Activated CD8-positive, alpha-beta T cell treated with anti-CD3 and anti-CD28 coated beads for 36 hours (primary cell): ENCODE results near the gene PTCD1. TPM values are rescaled to one million over a fixed set of nuclear protein-coding genes. Genes with fewer than 3 reads are reported as not detected.

Experiments
- ATAC-seq: fragments of 200-7000 bp; cut with Tn5 transposase; one replicate; pipeline ENCODE4 v1.10.0; 2021; ENCODE audit warnings: mild to moderate bottlenecking, moderate library complexity
- CTCF ChIA-PET: fragments of 350-600 bp; sonication (Branson Sonifier 250); formaldehyde crosslinking; loops from one replicate; lab custom pipeline; 2021; ENCODE audit warnings: antibody characterized with exemption; lab: Charles Lee
- POLR2A ChIA-PET: fragments of 350-600 bp; sonication (Branson Sonifier 250); formaldehyde crosslinking; loops from one replicate; lab custom pipeline; 2021; ENCODE audit warnings: antibody characterized with exemption; lab: Charles Lee
- DNase-seq: peaks from one replicate; pipeline ENCODE4 v3.0.0-alpha.2; 2020
- H3K27ac Mint-ChIP-seq: one replicate; pipeline ENCODE4 v1.8.0; 2021; ENCODE audit warnings: mild to moderate bottlenecking, mixed read lengths
- H3K27me3 Mint-ChIP-seq: one replicate; pipeline ENCODE4 v1.8.0; 2021; ENCODE audit warnings: mixed read lengths
- H3K36me3 Mint-ChIP-seq: one replicate; pipeline ENCODE4 v1.8.0; 2021; ENCODE audit warnings: low read depth, mixed read lengths
- H3K4me1 Mint-ChIP-seq: one replicate; pipeline ENCODE4 v1.8.0; 2021; ENCODE audit warnings: low read depth, mixed read lengths
- H3K4me3 Mint-ChIP-seq: one replicate; pipeline ENCODE4 v1.8.0; 2021; ENCODE audit warnings: mild to moderate bottlenecking, moderate library complexity, mixed read lengths
- H3K9me3 Mint-ChIP-seq: one replicate; pipeline ENCODE4 v1.8.0; 2021; ENCODE audit warnings: mixed read lengths
- CTCF ChIP-seq: fragments of 200-600 bp; IDR thresholded peaks from one replicate; pipeline ENCODE4 v1.8.0; 2022; ENCODE audit warnings: antibody characterized with exemption, mild to moderate bottlenecking
- intact Hi-C: fragments of 100-400 bp; cut with micrococcal nuclease; formaldehyde crosslinking; loops from one replicate; pipeline ENCODE4 v1.10.0; 2022
- total RNA-seq, 2 experiments: library from RNA; stranded (reverse); gene quantifications; one replicate each; pipeline ENCODE4 v1.2.3, GENCODE V29; 2021

The PTCD1 gene
- total RNA-seq, 2 experiments from 2014 or later, result 7.2 to 8.2 TPM

- Mint-ChIP-seq H3K36me3 (peaks cover 38% of the 10 kb centered on the region), H3K27me3 (no peaks in the 10 kb centered on the region), H3K27ac (peak overlapping the region; percentile 46), H3K9me3 (no peaks in the 10 kb centered on the region), H3K4me1 (peaks cover 17% of the 10 kb centered on the region), H3K4me3 (no peak overlapping the region)
- ChIA-PET POLR2A (interaction anchor here (1.8 kb wide), 1 partner anchor 14 kb away, joined by 8 read pairs; no protein-coding TSS in a partner anchor), CTCF (interaction anchor here (1.0 kb wide), 1 partner anchor 46 kb away, joined by 3 read pairs; the partner anchor contains the start of gene ZKSCAN5)
- no peak for DNase-seq
- TF ChIP-seq CTCF, result no peak
- ATAC-seq, result no peak
- intact Hi-C loops, result no loop called here
These were observed 19.3 kb upstream of the PTCD1 start for GRCh38 chr7:99457650-99458493.

GRCh38 chr7:99457050-99457649, 18.6 kb upstream of the PTCD1 start:
- DNase-seq (no peak), ATAC-seq (no peak)
- ChIA-PET POLR2A (interaction anchor here (0.6 to 1.8 kb wide), 2 partner anchors 9 to 13 kb away, joined by 3 to 8 read pairs; no protein-coding TSS in a partner anchor), CTCF (no interaction called here)
- H3K4me3 Mint-ChIP-seq, result no peak overlapping the region
- no peaks in the 10 kb centered on the region for H3K9me3 Mint-ChIP-seq
- H3K27me3 Mint-ChIP-seq, result no peaks in the 10 kb centered on the region
- intact Hi-C loops, result no loop called here
- H3K4me1 Mint-ChIP-seq, result peaks cover 13% of the 10 kb centered on the region
- TF ChIP-seq CTCF, result no peak
- peaks cover 35% of the 10 kb centered on the region for H3K36me3 Mint-ChIP-seq
- no peak overlapping the region for H3K27ac Mint-ChIP-seq

- ATAC-seq (no peak), DNase-seq (no peak)
- Mint-ChIP-seq H3K4me3 (no peak overlapping the region), H3K9me3 (no peaks in the 10 kb centered on the region), H3K27me3 (no peaks in the 10 kb centered on the region), H3K27ac (peak overlapping the region; percentile 51), H3K4me1 (peaks cover 13% of the 10 kb centered on the region), H3K36me3 (peaks cover 33% of the 10 kb centered on the region)
- CTCF ChIA-PET, result interaction anchor here (1.1 kb wide), 1 partner anchor 124 kb away, joined by 3 read pairs; no protein-coding TSS in a partner anchor
- intact Hi-C loops, result no loop called here
- TF ChIP-seq CTCF, result no peak
- POLR2A ChIA-PET, result interaction anchor here (1.8 kb wide), 2 partner anchors 10 to 12 kb away, joined by 4 to 8 read pairs; partner anchors contain the start of gene ATP5MF
These were observed 17.7 kb upstream of the PTCD1 start for GRCh38 chr7:99456288-99456687.

- H3K9me3 Mint-ChIP-seq, result no peaks in the 10 kb centered on the region
- H3K27me3 Mint-ChIP-seq, result no peaks in the 10 kb centered on the region
- DNase-seq, result no peak
- intact Hi-C loops, result no loop called here
- no peak overlapping the region for H3K4me3 Mint-ChIP-seq
- no peak overlapping the region for H3K27ac Mint-ChIP-seq
- peaks cover 11% of the 10 kb centered on the region for H3K4me1 Mint-ChIP-seq
- no peak for ATAC-seq
- TF ChIP-seq CTCF, result no peak
- H3K36me3 Mint-ChIP-seq, result peaks cover 35% of the 10 kb centered on the region
- ChIA-PET CTCF (interaction anchor here (1.1 kb wide), 1 partner anchor 125 kb away, joined by 3 read pairs; no protein-coding TSS in a partner anchor), POLR2A (interaction anchor here (0.7 to 1.8 kb wide), 3 partner anchors 10 to 16 kb away, joined by 3 to 8 read pairs (median 4); partner anchors contain the start of gene ATP5MF)
These were observed 17.3 kb upstream of the PTCD1 start for GRCh38 chr7:99455874-99456273.
